Keratinocyte (primary cell): Measurements from ENCODE around the gene MYO7B. TPM values are rescaled to one million over a fixed set of nuclear protein-coding genes. Genes with fewer than 3 reads are reported as not detected.

Experiments
- DNase-seq: peaks from one replicate; pipeline ENCODE4 v3.0.0-alpha.2; 2011; ENCODE audit warnings: low read depth, missing footprints, low spot score
- FAIRE-seq: peaks from 2 replicates; lab custom pipeline; 2011; peaks lifted over from hg19 to GRCh38; lab: Jason Lieb, UNC
- H2AFZ ChIP-seq: 2 replicates; pipeline ENCODE4 v1.6.0; 2012; ENCODE audit warnings: low read length, control low read depth, inconsistent platforms; ENCODE audit not compliant: control insufficient read depth
- H3K27ac ChIP-seq: 2 replicates; pipeline ENCODE4 v1.5.1; 2011; ENCODE audit warnings: low read length; ENCODE audit not compliant: control insufficient read depth, insufficient read depth
- H3K27me3 ChIP-seq: 3 replicates; pipeline ENCODE4 v1.6.0; 2011; ENCODE audit warnings: low read length; ENCODE audit not compliant: control insufficient read depth, insufficient read depth; ENCODE audit errors: extremely low read depth
- H3K36me3 ChIP-seq, 2 experiments: 2 replicates in 1 of 2; 3 replicates in 1 of 2; pipeline ENCODE4 v1.5.1; 2011; ENCODE audit warnings: low read length in 2 of 2, mild to moderate bottlenecking in 1 of 2; ENCODE audit not compliant: control insufficient read depth in 2 of 2, insufficient read depth in 2 of 2; ENCODE audit errors: extremely low read depth in 1 of 2
- H3K4me1 ChIP-seq: 3 replicates; pipeline ENCODE4 v1.5.1; 2011; ENCODE audit warnings: low read length; ENCODE audit not compliant: control insufficient read depth, insufficient read depth; ENCODE audit errors: extremely low read depth
- H3K4me2 ChIP-seq: 3 replicates; pipeline ENCODE4 v1.6.0; 2011; ENCODE audit warnings: low read depth, low read length; ENCODE audit not compliant: control insufficient read depth, insufficient read depth; ENCODE audit errors: extremely low read depth
- H3K4me3 ChIP-seq, 3 experiments: fragments of 200-600 bp in 1 of 3; sonication (generic) in 1 of 3; 2 replicates in 2 of 3; 3 replicates in 1 of 3; pipeline ENCODE4 v1.5.1; 2011 to 2016; ENCODE audit warnings: low read length in 3 of 3, mild to moderate bottlenecking in 3 of 3, control low read depth in 2 of 3, inconsistent platforms in 1 of 3, low read depth in 1 of 3, mixed read lengths in 1 of 3, mixed run types in 1 of 3, moderate library complexity in 1 of 3; ENCODE audit not compliant: control insufficient read depth in 2 of 3, insufficient read depth in 2 of 3; ENCODE audit errors: extremely low read depth in 1 of 3
- H3K79me2 ChIP-seq: 2 replicates; pipeline ENCODE4 v1.6.0; 2012; ENCODE audit warnings: low read length; ENCODE audit not compliant: control insufficient read depth, insufficient read depth
- H3K9ac ChIP-seq: 3 replicates; pipeline ENCODE4 v1.6.0; 2011; ENCODE audit warnings: low read length; ENCODE audit not compliant: control insufficient read depth, insufficient read depth; ENCODE audit errors: extremely low read depth
- H3K9me1 ChIP-seq: 3 replicates; pipeline ENCODE4 v1.6.0; 2011; ENCODE audit warnings: low read length; ENCODE audit not compliant: control insufficient read depth, insufficient read depth; ENCODE audit errors: extremely low read depth
- H3K9me3 ChIP-seq: 2 replicates; pipeline ENCODE4 v1.5.1; 2012; ENCODE audit warnings: low read depth, low read length; ENCODE audit not compliant: control insufficient read depth
- H4K20me1 ChIP-seq: 3 replicates; pipeline ENCODE4 v1.6.0; 2011; ENCODE audit warnings: low read length; ENCODE audit not compliant: control insufficient read depth, insufficient read depth; ENCODE audit errors: extremely low read depth
- EZH2 ChIP-seq: IDR thresholded peaks from one replicate; pipeline ENCODE4 v1.6.1; 2012; ENCODE audit warnings: inconsistent platforms, mild to moderate bottlenecking, low read length, moderate library complexity
- dilution Hi-C: fragments of 300-500 bp; cut with MboI; formaldehyde crosslinking; loops from one replicate; pipeline ENCODE4 v1.7.0; 2020; ENCODE audit warnings: low sequenced_read_pairs; ENCODE audit not compliant: extremely low pct_ligation_motif_present
- polyA plus RNA-seq, 5 experiments: library from polyadenylated mRNA; depleted of rRNA in 3 of 5; stranded (reverse) in 3 of 5; stranded (forward) in 1 of 5; unstranded in 1 of 5; fragments of >200 nt; gene quantifications; 1 replicate in 1 of 5; 2 replicates in 3 of 5; 3 replicates in 1 of 5; pipeline versions ENCODE4 v1.2.1 to v1.2.3, GENCODE V29; 2011 to 2012; ENCODE audit warnings: missing spikeins in 2 of 5, low read depth in 1 of 5, low replicate concordance in 1 of 5
- TF ChIP-seq, protein P1 (sequence below), 3 experiments: IDR thresholded peaks in 1 of 3; conservative IDR thresholded peaks in 1 of 3; optimal IDR thresholded peaks in 1 of 3; 2 replicates in 2 of 3; 3 replicates in 1 of 3; pipeline versions ENCODE3 to v1.5.1; 2011; ENCODE audit warnings: low read length in 3 of 3, mild to moderate bottlenecking in 3 of 3, moderate library complexity in 2 of 3, control low read depth in 1 of 3, inconsistent platforms in 1 of 3; ENCODE audit not compliant: insufficient read depth in 2 of 3; ENCODE audit errors: extremely low read depth in 1 of 3

The MYO7B gene
- polyA plus RNA-seq, 1 donor (not counting 4 experiments of a cell fraction or from before 2014, with no cell fraction given): not detected

DNA sequence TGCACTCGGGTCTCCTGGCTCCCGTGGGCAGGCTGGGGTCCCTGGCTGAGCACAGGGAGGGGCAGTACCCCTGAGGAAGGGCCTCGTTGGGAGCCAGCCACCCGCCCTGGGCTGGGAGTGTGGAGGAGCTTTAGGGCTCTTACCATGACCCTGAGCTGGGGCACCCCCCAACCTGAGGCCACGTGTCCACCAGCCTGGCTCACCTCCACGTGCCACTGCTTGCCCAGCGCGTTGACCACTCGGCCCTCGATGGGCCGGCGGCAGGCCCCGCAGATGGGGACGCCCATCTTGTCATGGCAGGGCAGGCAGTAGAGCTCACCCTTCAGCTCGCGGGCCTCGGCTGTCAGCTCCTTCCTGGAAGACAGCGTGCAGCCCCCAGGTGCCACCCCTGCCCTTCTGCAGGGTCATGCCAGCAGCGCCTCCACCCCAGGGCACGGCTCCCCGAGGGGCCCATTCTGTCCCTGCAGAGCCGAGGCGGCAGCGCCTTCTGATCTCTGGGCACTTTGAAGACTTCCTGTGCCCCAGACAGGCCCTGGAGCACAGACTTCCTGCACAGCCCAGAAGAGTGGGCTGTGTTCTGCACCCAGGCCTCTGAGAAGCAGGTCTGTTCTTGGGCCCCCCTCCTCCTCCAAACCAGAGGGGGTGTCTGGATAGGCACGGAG, 106.5 kb downstream of the MYO7B start:
- FAIRE-seq: no peak
- Histone ChIP-seq H3K27ac (no peak overlapping the region), H3K27me3 (no peaks in the 10 kb centered on the region), H3K4me3 (no peak overlapping the region), H3K9me3 (no peaks in the 10 kb centered on the region), H2AFZ (no peak overlapping the region), H3K4me2 (no peak overlapping the region), H3K36me3 (no peaks in the 10 kb centered on the region), H3K9me1 (no peaks in the 10 kb centered on the region), H3K4me1 (peaks cover 18% of the 10 kb centered on the region), H3K9ac (no peak overlapping the region), H4K20me1 (no peaks in the 10 kb centered on the region), H3K79me2 (no peaks in the 10 kb centered on the region)
- dilution Hi-C loops: no loop called here
- DNase-seq: no peak
- TF ChIP-seq EZH2: no peak
- TF ChIP-seq, protein P1, sequence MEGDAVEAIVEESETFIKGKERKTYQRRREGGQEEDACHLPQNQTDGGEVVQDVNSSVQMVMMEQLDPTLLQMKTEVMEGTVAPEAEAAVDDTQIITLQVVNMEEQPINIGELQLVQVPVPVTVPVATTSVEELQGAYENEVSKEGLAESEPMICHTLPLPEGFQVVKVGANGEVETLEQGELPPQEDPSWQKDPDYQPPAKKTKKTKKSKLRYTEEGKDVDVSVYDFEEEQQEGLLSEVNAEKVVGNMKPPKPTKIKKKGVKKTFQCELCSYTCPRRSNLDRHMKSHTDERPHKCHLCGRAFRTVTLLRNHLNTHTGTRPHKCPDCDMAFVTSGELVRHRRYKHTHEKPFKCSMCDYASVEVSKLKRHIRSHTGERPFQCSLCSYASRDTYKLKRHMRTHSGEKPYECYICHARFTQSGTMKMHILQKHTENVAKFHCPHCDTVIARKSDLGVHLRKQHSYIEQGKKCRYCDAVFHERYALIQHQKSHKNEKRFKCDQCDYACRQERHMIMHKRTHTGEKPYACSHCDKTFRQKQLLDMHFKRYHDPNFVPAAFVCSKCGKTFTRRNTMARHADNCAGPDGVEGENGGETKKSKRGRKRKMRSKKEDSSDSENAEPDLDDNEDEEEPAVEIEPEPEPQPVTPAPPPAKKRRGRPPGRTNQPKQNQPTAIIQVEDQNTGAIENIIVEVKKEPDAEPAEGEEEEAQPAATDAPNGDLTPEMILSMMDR (optimal IDR thresholded peaks at IDR 0.05 in 1 of 3, IDR thresholded peaks at IDR 0.05 in 1 of 3, conservative IDR thresholded peaks at IDR 0.05 in 1 of 3; ENCODE audit: extremely low read depth in 1 of 3, insufficient read depth in 2 of 3, low read length in 3 of 3): no peak

DNA sequence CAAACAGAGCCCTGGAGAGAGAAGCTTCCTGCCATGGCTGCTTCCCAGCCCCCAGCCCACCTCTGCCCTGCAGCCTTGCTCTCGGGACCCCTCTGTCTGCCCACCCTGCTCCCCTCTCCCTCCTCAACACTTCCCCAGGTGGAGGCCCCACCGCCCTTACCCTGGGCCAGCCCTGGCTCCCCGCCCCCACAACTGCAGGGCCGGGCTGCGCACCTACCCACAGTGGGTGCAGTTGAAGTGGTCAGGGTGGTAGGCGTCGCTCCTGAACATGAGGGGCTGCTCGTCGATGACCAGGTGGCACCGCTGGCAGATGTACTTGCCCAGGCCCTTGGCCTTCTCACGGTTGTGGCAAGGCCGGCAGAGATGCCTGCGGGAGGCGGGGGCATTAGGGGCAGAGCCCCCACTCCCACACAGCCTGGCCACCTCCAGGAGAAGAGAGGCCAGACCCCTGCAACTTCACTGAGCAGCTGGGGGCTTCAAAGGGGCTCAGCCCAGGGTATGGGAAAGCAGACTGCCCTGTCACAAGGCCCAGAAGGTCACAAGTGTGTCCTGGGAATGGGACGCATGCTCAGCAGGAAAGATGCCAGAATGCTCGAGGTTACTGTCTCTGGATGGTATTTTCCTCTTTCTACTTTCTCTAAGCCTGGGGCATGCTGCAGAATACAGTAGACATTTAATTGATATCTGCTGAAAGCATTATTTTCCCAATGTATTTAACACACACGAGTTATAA, 107.4 kb downstream of the MYO7B start:
- Histone ChIP-seq H3K9me1 (no peaks in the 10 kb centered on the region), H3K4me1 (peaks cover 14% of the 10 kb centered on the region), H3K9me3 (no peaks in the 10 kb centered on the region), H3K27ac (no peak overlapping the region), H2AFZ (no peak overlapping the region), H4K20me1 (no peaks in the 10 kb centered on the region), H3K4me3 (no peak overlapping the region), H3K4me2 (no peak overlapping the region), H3K36me3 (no peaks in the 10 kb centered on the region), H3K9ac (no peak overlapping the region), H3K27me3 (no peaks in the 10 kb centered on the region), H3K79me2 (no peaks in the 10 kb centered on the region)
- TF ChIP-seq, protein P1 (optimal IDR thresholded peaks at IDR 0.05 in 1 of 3, IDR thresholded peaks at IDR 0.05 in 1 of 3, conservative IDR thresholded peaks at IDR 0.05 in 1 of 3; ENCODE audit: extremely low read depth in 1 of 3, insufficient read depth in 2 of 3, low read length in 3 of 3): no peak
- DNase-seq (no peak), FAIRE-seq (no peak)
- dilution Hi-C loops: no loop called here
